Loucy (cell line): Measurements from ENCODE around the gene MGLL.

Source experiments
- H2AFZ ChIP-seq: fragments of 200-600 bp; sonication (generic); 2 replicates; pipeline ENCODE4 v1.6.0; 2016; ENCODE audit warnings: antibody characterized with exemption, mild to moderate bottlenecking, low read length, moderate library complexity
- H3F3A ChIP-seq: fragments of 200-600 bp; 2 replicates; pipeline ENCODE4 v1.6.0; 2016; ENCODE audit warnings: antibody characterized with exemption, low read depth, mild to moderate bottlenecking
- H3K27me3 ChIP-seq: fragments of 200-600 bp; sonication (generic); 2 replicates; pipeline ENCODE4 v1.6.1; 2014; ENCODE audit warnings: low read length, mild to moderate bottlenecking; ENCODE audit not compliant: insufficient read depth, poor library complexity, severe bottlenecking
- H3K36me3 ChIP-seq: fragments of 200-600 bp; sonication (generic); 2 replicates; pipeline ENCODE4 v1.6.1; 2016; ENCODE audit warnings: low read length; ENCODE audit not compliant: insufficient read depth
- H3K4me1 ChIP-seq: fragments of 200-600 bp; sonication (generic); 2 replicates; pipeline ENCODE4 v1.5.1; 2014; ENCODE audit warnings: low read length, mild to moderate bottlenecking; ENCODE audit not compliant: insufficient read depth, poor library complexity, severe bottlenecking
- H3K4me2 ChIP-seq: fragments of 200-600 bp; sonication (generic); 2 replicates; pipeline ENCODE4 v1.6.0; 2014; ENCODE audit warnings: antibody characterized with exemption, low read length, low read depth, mild to moderate bottlenecking; ENCODE audit not compliant: poor library complexity, severe bottlenecking
- H3K4me3 ChIP-seq: fragments of 200-600 bp; sonication (generic); 2 replicates; pipeline ENCODE4 v1.5.1; 2014; ENCODE audit warnings: low read length, mild to moderate bottlenecking, mixed read lengths; ENCODE audit not compliant: poor library complexity, severe bottlenecking
- H3K79me2 ChIP-seq: fragments of 200-600 bp; sonication (generic); 2 replicates; pipeline ENCODE4 v1.6.1; 2014; ENCODE audit warnings: low read length; ENCODE audit not compliant: insufficient read depth
- H3K9ac ChIP-seq: fragments of 200-600 bp; sonication (generic); 2 replicates; pipeline ENCODE4 v1.6.0; 2014; ENCODE audit warnings: mild to moderate bottlenecking, low read depth, low read length, moderate library complexity; ENCODE audit not compliant: poor library complexity, severe bottlenecking
- H3K9me2 ChIP-seq: fragments of 200-600 bp; sonication (generic); replicated peaks from 2 replicates; pipeline ENCODE4 v1.6.1; 2016; ENCODE audit warnings: low read depth, low read length, mixed read lengths
- H3K9me3 ChIP-seq: fragments of 200-600 bp; sonication (generic); 2 replicates; pipeline ENCODE4 v1.6.1; 2014; ENCODE audit warnings: mild to moderate bottlenecking, antibody characterized with exemption, low read length, low read depth; ENCODE audit not compliant: insufficient read depth
- H4K20me1 ChIP-seq: fragments of 200-600 bp; sonication (generic); 2 replicates; pipeline ENCODE4 v1.6.0; 2014; ENCODE audit warnings: antibody characterized with exemption, low read length, mild to moderate bottlenecking; ENCODE audit not compliant: insufficient read depth, poor library complexity, severe bottlenecking
- EZH2phosphoT487 ChIP-seq: fragments of 200-600 bp; IDR thresholded peaks from 2 replicates; pipeline ENCODE4 v1.6.1; 2018; ENCODE audit warnings: antibody characterized with exemption, mild to moderate bottlenecking, moderate library complexity, borderline replicate concordance
- TF ChIP-seq, protein P1 (sequence below): fragments of 200-600 bp; sonication (generic); conservative IDR thresholded peaks from 2 replicates; pipeline ENCODE4 v1.5.1; 2014; ENCODE audit warnings: mild to moderate bottlenecking, antibody characterized with exemption, low read length

MGLL gene

GRCh38 chr3:127687228-127687737 lies 135.0 kb downstream of the MGLL start:
- no peak overlapping the region for H3K9ac ChIP-seq
- H3K36me3 ChIP-seq: peaks cover 22% of the 10 kb centered on the region; the same call in 1 of the 2 replicates
- peaks cover 5% of the 10 kb centered on the region; the same call in 1 of the 2 replicates for H3F3A ChIP-seq
- no peaks in the 10 kb centered on the region for H3K4me1 ChIP-seq
- no peak overlapping the region for H3K4me3 ChIP-seq
- H3K9me3 ChIP-seq: no peaks in the 10 kb centered on the region
- H3K79me2 ChIP-seq: no peaks in the 10 kb centered on the region
- no peak overlapping the region for H3K4me2 ChIP-seq
- TF ChIP-seq EZH2phosphoT487: no peak
- TF ChIP-seq, protein P1, sequence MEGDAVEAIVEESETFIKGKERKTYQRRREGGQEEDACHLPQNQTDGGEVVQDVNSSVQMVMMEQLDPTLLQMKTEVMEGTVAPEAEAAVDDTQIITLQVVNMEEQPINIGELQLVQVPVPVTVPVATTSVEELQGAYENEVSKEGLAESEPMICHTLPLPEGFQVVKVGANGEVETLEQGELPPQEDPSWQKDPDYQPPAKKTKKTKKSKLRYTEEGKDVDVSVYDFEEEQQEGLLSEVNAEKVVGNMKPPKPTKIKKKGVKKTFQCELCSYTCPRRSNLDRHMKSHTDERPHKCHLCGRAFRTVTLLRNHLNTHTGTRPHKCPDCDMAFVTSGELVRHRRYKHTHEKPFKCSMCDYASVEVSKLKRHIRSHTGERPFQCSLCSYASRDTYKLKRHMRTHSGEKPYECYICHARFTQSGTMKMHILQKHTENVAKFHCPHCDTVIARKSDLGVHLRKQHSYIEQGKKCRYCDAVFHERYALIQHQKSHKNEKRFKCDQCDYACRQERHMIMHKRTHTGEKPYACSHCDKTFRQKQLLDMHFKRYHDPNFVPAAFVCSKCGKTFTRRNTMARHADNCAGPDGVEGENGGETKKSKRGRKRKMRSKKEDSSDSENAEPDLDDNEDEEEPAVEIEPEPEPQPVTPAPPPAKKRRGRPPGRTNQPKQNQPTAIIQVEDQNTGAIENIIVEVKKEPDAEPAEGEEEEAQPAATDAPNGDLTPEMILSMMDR: no peak
- no peaks in the 10 kb centered on the region for H4K20me1 ChIP-seq
- no peaks in the 10 kb centered on the region for H3K9me2 ChIP-seq
- H3K27me3 ChIP-seq: no peaks in the 10 kb centered on the region
- no peak overlapping the region for H2AFZ ChIP-seq

- H3K36me3 ChIP-seq: peaks cover 14% of the 10 kb centered on the region; the same call in 1 of the 2 replicates
- no peaks in the 10 kb centered on the region for H3K9me3 ChIP-seq
- H2AFZ ChIP-seq: no peak overlapping the region
- no peaks in the 10 kb centered on the region for H3K27me3 ChIP-seq
- H3F3A ChIP-seq: peaks cover 5% of the 10 kb centered on the region; the same call in 1 of the 2 replicates
- no peak overlapping the region for H3K9ac ChIP-seq
- no peaks in the 10 kb centered on the region for H3K79me2 ChIP-seq
- no peaks in the 10 kb centered on the region for H3K9me2 ChIP-seq
- no peak for TF ChIP-seq EZH2phosphoT487
- TF ChIP-seq, protein P1: no peak
- no peak overlapping the region for H3K4me3 ChIP-seq
- no peaks in the 10 kb centered on the region for H3K4me1 ChIP-seq
- H4K20me1 ChIP-seq: no peaks in the 10 kb centered on the region
- H3K4me2 ChIP-seq: no peak overlapping the region
These were observed 135.8 kb downstream of the MGLL start for GRCh38 chr3:127686512-127686894.

- H3K9ac ChIP-seq: no peak overlapping the region
These were observed 136.4 kb downstream of the MGLL start for GRCh38 chr3:127685708-127686511.

More at GRCh38 chr3:127685708-127686511, 136.4 kb downstream of the MGLL start:
- H3K27me3 ChIP-seq: no peaks in the 10 kb centered on the region
- peaks cover 12% of the 10 kb centered on the region; the same call in 1 of the 2 replicates for H3K36me3 ChIP-seq
- H3K4me1 ChIP-seq: no peaks in the 10 kb centered on the region
- TF ChIP-seq, protein P1: no peak
- TF ChIP-seq EZH2phosphoT487: no peak
- H3K4me3 ChIP-seq: no peak overlapping the region
- peaks cover 5% of the 10 kb centered on the region; the same call in 1 of the 2 replicates for H3F3A ChIP-seq
- no peaks in the 10 kb centered on the region for H3K9me2 ChIP-seq
- no peak overlapping the region for H3K4me2 ChIP-seq
- no peaks in the 10 kb centered on the region for H3K9me3 ChIP-seq
- no peak overlapping the region for H2AFZ ChIP-seq
- no peaks in the 10 kb centered on the region for H3K79me2 ChIP-seq
- H4K20me1 ChIP-seq: no peaks in the 10 kb centered on the region
